T1000 (cell line): Measurements from ENCODE around the gene KRTAP2-3.
A peak's percentile ranks its signal among the peaks of the same experiment; 100 is the strongest.
"Not testable (repeated sequence)": the region's sequence is repeated elsewhere in the genome, so short reads cannot be mapped to it uniquely, and the experiment has no call there.

Source experiments
- DNase-seq: peaks from one replicate; lab custom pipeline; 2025; ENCODE audit warnings: mixed read lengths; lab: John Stamatoyannopoulos, UW

The KRTAP2-3 gene

GRCh38 chr17:41067281-41067680 lies 7.4 kb upstream of the KRTAP2-3 start:
- DNase-seq: no peak

GRCh38 chr17:41065829-41066624 lies 6.1 kb upstream of the KRTAP2-3 start, which contains the start of gene KRTAP2-4:
TSS of gene KRTAP2-4 (minus strand) at chr17:41065879. CDS start at chr17:41065845, 34 bp downstream.
- no peak for DNase-seq

- DNase-seq: not testable (repeated sequence)
Measured at GRCh38 chr17:41065016-41065689, 5.2 kb upstream of the KRTAP2-3 start.

- DNase-seq: no peak
Measured at GRCh38 chr17:41064301-41064700, 4.4 kb upstream of the KRTAP2-3 start.

GRCh38 chr17:41063449-41063848 lies 3.5 kb upstream of the KRTAP2-3 start:
- no peak for DNase-seq

GRCh38 chr17:41061964-41062363 lies 2.0 kb upstream of the KRTAP2-3 start:
- no peak for DNase-seq

GRCh38 chr17:41059276-41060051 lies 450 bp downstream of the KRTAP2-3 start:
- not testable (repeated sequence) for DNase-seq

- no peak for DNase-seq
Measured at GRCh38 chr17:41058741-41059140, 1.2 kb downstream of the KRTAP2-3 start.

- no peak for DNase-seq
Measured at GRCh38 chr17:41057547-41057946, 2.4 kb downstream of the KRTAP2-3 start.

GRCh38 chr17:41055130-41055529 lies 4.8 kb downstream of the KRTAP2-3 start, which contains the start of gene KRTAP2-2:
TSS of gene KRTAP2-2 (minus strand) at chr17:41055230. CDS start at chr17:41055211, 19 bp downstream.
- not testable (repeated sequence) for DNase-seq

- DNase-seq: not testable (repeated sequence)
Measured at GRCh38 chr17:41054556-41054955, 5.4 kb downstream of the KRTAP2-3 start.

- DNase-seq: no peak
Measured at GRCh38 chr17:41054025-41054424, 5.9 kb downstream of the KRTAP2-3 start.

GRCh38 chr17:41052566-41052965 lies 7.3 kb downstream of the KRTAP2-3 start:
- no peak for DNase-seq

- DNase-seq: no peak
Measured at GRCh38 chr17:41049110-41049509, 10.8 kb downstream of the KRTAP2-3 start.

GRCh38 chr17:41048441-41048840 lies 11.5 kb downstream of the KRTAP2-3 start:
- DNase-seq: peak; percentile 20

- not testable (repeated sequence) for DNase-seq
Measured at GRCh38 chr17:41046735-41047465, 13.0 kb downstream of the KRTAP2-3 start, which contains the start of gene KRTAP2-1. TSS of gene KRTAP2-1 (minus strand) at chr17:41047316. CDS start at chr17:41047267, 49 bp downstream.

GRCh38 chr17:41042953-41043352 lies 17.0 kb downstream of the KRTAP2-3 start:
- DNase-seq: no peak

- DNase-seq: not testable (repeated sequence)
Measured at GRCh38 chr17:41040783-41041571, 18.9 kb downstream of the KRTAP2-3 start, which contains the start of gene KRTAP1-1. TSS of gene KRTAP1-1 (minus strand) at chr17:41041450. CDS start at chr17:41041397, 53 bp downstream.

GRCh38 chr17:41037853-41038350 lies 22.0 kb downstream of the KRTAP2-3 start:
- DNase-seq: no peak

GRCh38 chr17:41034346-41034935 lies 25.5 kb downstream of the KRTAP2-3 start, which contains the start of gene KRTAP1-3:
TSS of gene KRTAP1-3 (minus strand) at chr17:41034874. CDS start at chr17:41034821, 53 bp downstream.
- not testable (repeated sequence) for DNase-seq
